IPS-18c (cell line): ENCODE measurements around the gene LOXL1.
"Not testable (repeated sequence)": the region's sequence is repeated elsewhere in the genome, so short reads cannot be mapped to it uniquely, and the experiment has no call there.

Source experiments
- H3K4me3 ChIP-seq: 2 replicates; pipeline ENCODE4 v1.7.0; 2013; ENCODE audit warnings: low read depth, mild to moderate bottlenecking, low read length, moderate library complexity; ENCODE audit not compliant: insufficient read depth
- H3K9me3 ChIP-seq: one replicate; pipeline ENCODE4 v1.6.1; 2013; ENCODE audit warnings: mild to moderate bottlenecking, low read length, moderate library complexity; ENCODE audit not compliant: control insufficient read depth, insufficient read depth

LOXL1 gene

DNA sequence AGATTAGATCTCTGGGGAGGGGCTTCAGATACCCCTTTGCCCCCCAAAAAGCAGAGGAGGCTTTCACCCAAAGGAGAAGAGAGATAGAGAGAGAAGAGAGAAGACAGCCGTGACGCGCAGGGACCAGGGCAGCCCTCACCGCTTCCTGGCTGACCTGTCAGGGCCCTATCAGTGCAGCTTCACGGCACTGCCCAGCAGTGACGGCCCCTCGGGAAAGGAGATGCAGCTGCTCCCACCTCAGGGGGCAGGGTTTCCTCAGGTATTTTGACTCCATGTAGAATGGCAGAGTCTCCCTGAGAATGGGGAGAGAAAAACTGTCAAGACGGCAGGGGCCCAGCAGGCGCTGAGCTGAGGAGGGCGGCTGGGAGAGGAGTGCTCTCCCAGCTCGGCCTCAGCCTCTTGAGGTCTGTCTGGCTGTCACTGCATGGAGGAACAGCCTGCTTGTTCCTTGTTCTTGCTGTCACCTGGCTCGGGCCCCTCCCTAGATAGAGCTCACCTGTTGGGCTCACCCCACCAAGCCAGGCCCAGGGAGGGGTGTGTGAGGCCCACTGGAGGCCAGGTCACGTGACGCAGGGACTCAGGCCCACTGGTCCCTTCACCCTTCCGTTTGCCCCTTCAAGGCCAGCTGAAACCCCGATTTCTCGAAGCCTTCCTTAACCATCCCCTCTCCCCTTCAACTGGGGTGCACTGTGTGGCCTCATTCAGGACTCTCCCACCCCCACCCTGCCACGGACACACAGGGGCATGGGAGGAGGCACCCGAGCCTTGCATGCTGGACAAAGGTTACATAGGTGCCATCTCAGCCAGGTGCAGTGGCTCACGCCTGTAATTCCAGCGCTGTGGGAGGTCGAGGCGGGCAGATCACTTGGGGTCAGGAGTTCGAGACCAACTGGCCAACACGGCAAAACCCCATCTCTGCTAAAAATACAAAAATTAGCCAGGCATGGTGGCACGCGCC, 28.2 kb downstream of the LOXL1 start:
- Histone ChIP-seq H3K4me3 (no peak overlapping the region), H3K9me3 (no peaks in the 10 kb centered on the region)

DNA sequence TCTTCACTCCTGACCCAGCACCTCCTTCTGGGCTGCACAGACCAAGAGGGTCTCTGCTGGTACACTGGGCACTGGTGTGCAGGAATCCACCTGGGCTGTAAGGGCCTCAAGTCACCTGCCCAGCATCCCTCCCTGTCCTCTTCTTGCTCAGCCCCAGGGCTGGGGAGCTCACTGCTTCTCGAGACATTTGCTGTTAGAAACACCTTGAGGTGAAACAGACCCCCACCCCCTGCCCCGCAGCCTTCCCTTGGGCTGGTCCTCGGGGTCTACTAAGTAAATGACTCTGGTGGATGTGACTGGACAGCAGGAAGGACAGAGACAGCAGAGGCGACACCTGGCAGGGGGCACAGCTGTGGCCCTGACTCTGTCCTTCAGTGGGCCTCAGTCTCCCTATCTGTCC, 29.1 kb downstream of the LOXL1 start:
- no peak overlapping the region for H3K4me3 ChIP-seq

DNA sequence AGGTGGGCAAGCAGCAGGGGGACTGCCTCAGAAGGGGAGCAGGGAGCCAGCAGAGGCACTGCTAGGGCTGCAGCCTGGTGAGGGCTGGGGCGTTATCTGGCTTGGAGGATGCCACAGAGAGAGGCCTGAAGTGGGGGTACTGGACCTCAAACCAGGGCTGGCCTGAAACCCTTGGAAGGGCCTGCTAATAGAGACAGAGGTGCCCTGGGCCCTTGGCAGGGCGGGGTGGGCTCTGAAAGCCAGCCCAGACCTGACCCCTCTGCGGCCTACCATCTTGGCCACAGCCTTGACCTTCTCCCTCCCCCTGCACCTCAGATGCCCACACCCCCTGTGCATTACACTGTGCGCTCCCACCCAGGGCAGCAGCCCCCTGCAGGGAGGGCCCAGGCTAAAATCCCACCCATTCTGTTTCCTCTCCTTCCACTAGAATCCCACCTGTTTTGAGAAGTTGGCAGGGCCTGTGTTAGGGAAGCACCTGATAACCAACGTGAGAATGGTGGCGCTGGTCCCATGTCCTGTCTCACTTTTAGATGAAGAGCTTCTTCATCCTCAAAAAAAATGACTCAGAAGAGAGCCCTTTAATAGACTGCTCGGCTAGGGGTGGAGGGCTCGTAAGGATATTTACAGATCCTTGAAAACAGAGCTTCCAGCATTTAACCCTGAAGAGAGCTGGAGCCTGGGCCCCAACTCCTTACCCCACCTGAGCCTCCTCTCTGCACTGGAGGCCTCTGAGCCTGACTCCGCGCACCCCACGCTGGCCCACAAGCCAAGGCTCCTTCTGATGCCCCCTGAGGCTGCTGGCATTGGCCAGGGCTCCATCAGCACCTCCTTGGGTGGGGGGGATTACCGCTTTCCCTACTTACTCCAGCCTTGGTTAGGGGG, 29.8 kb downstream of the LOXL1 start:
- H3K9me3 ChIP-seq = no peaks in the 10 kb centered on the region

More for the DNA sequence above, 29.1 kb downstream of the LOXL1 start:
- H3K9me3 ChIP-seq = no peaks in the 10 kb centered on the region

DNA sequence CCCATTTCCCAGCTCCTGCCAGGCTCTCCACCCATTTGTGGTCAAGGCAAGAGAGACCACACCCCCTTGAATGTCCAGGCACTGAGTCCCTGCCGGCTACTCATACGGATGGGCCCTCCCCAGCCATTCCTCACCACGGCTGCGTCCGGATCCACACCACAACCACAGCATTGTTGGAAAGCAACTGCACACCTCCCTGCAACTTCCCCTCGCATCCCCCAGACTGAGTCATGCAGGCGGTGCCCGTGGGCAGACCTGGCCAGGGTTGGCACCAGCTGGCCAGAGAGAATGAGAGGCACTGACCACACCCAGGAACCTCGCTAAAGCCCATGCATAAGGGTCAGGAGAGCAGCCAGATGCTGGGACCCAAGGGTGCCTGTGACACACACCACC, 30.5 kb downstream of the LOXL1 start:
- H3K4me3 ChIP-seq = no peak overlapping the region
- H3K9me3 ChIP-seq = no peaks in the 10 kb centered on the region

More for the DNA sequence above, 29.8 kb downstream of the LOXL1 start:
- H3K4me3 ChIP-seq = no peak overlapping the region

DNA sequence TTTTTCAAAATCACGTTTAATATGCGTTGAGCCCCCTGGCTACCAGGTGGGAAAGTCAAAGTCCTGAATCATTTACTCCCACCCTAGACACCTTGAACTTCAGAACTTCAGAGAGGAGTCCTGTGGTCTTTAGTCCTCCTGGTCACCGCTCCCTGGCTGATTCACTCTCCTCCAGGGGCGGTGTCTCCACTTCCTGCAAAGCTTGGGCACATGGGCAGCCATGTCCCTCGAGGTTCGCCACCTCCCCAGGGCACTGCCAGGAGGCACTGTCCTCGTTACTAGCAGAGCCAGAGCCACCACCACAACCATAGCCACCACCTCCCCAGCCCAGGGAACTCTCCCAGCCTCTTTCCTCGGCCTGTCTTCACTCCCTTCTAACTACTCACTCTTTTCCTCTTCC, 31.0 kb downstream of the LOXL1 start:
- no peak overlapping the region for H3K4me3 ChIP-seq
- H3K9me3 ChIP-seq = no peaks in the 10 kb centered on the region

DNA sequence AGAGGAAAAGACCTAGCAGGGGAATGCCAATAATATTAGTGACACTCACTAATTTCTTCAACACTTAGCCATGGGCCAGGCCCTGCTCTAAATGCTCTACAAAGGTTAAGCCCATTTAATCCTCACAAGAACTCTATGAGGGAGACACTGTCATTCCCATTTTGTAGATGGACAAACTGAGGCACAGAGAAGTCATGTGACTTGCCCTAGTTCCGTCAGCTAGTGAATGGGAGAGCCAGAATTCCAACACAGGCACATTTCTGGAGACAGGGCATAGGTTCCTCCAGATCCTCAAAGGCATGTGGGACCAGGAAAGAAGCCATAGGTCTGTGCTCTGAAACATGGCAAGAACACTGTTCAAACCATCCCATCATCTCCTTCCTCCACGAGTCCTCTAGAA, 31.5 kb downstream of the LOXL1 start:
- Histone ChIP-seq H3K9me3 (no peaks in the 10 kb centered on the region), H3K4me3 (no peak overlapping the region)

DNA sequence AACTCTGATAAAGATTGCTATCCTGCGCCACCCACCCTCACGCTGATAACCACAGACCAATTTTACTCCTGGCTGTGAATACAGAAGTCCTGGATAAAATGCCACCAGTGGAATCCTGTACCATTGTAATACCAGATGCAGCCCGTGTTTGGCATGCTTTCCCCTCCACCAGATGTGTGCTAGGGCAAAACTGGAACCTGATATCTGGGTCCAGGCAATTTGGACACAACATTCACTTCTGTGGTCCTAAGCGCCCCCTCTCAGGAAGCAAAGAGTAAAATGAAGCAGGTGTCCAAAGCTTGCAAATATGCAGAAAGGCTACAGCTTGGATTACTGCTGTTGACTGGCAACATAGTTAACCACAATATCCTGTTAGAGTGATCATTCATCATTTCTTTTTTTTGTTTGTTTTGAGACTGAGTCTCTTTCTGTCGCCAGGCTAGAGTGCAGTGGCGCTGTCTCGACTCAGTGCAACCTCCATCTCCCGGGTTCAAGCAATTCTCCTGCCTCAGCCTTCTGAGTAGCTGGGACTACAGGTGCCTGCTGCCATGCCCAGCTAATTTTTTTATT, 32.8 kb downstream of the LOXL1 start:
- Histone ChIP-seq H3K9me3 (no peaks in the 10 kb centered on the region), H3K4me3 (no peak overlapping the region)

DNA sequence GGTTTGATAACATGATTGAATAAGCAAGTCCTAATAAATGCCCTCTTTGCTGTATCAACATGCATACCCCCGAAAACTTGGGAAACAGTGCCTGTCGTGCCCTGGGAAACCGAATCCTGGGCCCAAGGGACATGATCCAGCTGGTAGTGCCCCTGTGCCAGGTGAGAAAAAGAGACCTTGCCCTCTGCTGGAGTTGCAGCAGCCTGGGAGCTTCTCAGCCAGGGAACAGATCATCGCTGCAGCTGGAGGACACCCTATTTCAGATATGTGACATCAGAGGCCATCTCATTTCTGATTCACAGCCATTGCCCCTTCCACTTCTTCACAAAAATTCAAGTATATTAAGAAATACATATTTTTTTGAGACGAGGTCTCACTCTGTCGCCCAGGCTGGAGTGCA, 33.5 kb downstream of the LOXL1 start:
- H3K4me3 ChIP-seq = no peak overlapping the region
- H3K9me3 ChIP-seq = no peaks in the 10 kb centered on the region

DNA sequence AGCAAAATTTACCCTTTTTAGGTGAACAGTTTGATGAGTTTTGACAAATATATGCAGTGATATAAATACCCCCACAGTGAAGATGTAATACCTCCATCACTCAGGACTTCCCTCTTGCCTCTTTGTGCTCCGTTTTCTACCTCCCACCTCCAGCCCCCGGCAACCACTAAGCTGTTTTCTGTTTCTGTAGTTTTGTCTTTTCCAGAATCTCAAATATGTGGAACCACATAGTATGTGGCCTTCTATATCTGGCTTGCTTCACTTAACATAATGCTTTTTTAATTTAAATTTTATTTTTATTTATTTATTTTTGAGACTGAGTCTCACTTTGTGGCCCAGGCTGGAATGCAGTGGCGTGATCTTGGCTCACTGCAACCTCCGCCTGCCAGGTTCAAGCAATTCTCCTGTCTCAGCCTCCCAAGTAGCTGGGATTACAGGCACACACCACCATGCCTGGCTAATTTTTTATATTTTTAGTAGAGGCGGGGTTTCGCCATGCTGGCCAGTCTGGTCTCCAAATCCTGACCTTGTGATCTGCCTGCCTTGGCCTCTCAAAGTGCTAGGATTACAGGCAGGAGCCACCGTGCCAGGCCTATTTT, 34.3 kb downstream of the LOXL1 start:
- H3K9me3 ChIP-seq, H3K4me3 ChIP-seq: not testable (repeated sequence)

DNA sequence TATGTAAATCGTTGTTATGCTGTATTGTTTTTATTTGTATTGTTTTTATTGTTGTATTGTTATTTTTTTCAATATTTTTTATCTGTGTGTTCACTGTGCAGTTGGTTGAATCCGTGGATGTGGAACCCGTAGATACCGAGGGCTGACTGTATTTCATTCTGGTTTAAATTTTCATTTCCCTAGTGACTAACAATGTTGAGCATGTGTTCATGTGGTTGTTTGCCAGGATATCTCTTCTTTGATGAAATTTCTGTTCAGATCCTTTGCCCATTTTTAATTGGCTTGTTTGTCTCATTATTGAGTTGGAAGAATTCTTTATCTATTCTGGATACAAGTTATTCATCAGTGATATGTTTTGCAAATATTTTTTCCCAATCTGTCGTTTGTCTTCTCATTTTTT, 36.2 kb downstream of the LOXL1 start:
- H3K9me3 ChIP-seq = no peaks in the 10 kb centered on the region

DNA sequence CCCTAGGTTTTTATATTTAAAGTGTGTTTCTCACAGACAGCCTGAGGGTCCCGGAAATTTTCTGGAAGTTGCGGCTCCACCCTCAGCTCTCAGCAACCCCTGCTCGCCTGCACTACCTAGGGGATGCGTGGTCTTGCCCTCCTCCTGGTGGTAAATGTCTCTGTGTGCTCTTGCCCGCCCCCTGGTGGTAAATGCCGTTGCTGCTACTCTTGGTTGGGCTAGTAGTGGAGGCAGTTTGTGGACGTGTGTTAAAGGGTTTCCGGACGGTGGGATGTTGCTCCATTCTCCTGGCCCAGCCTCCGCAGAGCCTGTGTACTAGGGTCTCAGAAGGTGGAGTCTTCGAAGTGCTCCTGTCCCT, 38.5 kb downstream of the LOXL1 start:
- Histone ChIP-seq H3K4me3 (no peak overlapping the region; the same call in 1 of the 2 replicates), H3K9me3 (no peaks in the 10 kb centered on the region)

More for the DNA sequence above, 36.2 kb downstream of the LOXL1 start:
- H3K4me3 ChIP-seq = no peak overlapping the region

DNA sequence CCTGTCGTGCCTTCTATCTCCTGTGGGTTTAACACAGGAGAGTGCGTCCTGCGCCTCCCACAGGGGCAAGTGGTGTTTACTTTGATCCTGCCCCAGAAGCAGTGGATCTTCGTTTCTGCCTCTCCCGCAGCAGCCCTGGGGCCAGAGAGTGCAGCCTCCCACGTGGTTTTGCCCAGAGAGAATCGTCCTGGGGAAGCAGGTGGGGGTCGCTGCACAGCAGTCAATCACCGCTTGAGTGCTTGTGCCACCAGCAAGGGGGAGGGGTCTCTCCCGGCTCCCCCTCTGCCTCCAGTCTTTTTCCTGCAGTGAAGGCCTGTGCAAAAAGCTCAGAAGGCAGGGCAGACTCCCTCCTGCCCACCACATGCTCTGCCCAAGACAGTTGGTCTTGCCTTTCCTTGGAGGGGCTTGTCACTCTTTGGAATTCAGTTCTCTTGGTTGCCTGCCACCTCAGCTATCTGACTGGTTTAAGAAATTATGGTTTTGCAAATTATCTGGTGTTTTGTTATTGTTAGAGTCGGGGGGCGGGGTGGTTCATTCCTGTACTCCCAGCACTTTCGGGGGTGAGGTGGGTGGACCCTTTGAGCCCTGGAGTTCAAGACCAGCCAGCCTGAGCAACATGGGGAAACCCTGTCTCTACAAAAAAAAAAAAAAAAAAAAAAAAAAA, 39.0 kb downstream of the LOXL1 start:
- no peak overlapping the region; the same call in 1 of the 2 replicates for H3K4me3 ChIP-seq
- no peaks in the 10 kb centered on the region for H3K9me3 ChIP-seq

DNA sequence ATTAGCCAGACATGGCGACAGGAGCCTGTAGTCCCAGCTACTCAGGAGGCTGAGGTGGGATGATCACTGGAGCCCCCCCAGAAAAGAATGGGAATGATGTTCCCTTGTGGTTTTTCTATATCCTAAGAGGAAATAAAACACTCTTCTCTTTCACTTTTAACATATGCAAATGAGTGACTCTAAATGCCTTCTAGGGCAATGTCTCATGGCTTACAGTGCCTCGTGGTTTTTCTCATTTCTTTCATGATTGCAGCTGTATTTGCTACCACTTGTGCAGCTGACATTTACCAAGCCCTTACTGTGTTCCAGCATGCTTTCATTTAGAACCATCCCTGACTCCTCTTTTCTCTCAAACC, 39.5 kb downstream of the LOXL1 start:
- Histone ChIP-seq H3K4me3 (no peak overlapping the region), H3K9me3 (no peaks in the 10 kb centered on the region)

DNA sequence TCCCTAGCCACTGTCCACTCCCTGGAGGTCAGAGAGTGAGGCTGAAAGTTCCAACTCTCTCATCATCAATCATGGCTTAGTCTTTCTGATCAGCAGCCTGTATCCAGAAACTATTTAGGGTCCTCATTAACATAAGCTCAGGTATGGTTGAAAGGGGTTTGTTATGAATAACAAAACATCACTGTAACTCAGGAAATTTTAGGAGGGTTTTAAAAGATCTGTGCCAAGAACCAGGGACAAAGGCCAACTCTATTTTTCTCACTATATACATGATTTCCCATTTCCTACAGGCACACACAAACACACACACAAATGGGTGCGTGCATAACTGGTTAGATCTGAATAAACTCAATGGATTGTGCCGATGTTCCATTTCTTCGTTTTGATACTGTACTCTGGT, 42.2 kb downstream of the LOXL1 start:
- H3K9me3 ChIP-seq = no peaks in the 10 kb centered on the region

DNA sequence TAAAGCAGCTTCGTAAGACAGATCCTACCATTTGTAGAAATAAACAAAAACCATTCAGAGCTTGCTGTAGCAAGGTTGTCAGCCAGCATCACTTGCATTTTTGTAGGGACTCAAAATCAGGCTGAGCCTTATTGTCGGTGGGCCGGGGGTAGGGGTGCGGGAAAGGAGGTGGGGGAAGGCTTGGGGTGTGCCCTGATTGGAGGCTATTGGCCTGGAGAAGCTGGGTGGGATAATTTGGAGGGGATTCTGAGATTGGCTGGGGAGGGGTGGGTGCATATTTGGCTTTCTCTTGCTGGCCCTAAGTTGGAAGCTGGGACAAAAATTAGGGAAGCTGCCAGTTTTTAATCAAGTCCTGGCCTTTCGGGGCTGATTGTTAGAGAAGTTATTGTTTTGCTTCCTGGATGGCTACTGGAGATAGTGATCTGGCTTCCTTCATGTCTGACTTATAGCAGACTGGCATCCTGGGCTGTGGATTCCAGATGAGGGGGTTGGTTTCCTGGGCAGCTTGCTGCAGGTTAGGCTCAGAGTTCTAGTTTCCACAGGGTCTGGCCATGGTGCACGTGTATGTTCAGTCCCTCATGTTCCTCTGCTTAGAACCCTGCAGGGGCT, 43.0 kb downstream of the LOXL1 start:
- no peak overlapping the region for H3K4me3 ChIP-seq
- no peaks in the 10 kb centered on the region for H3K9me3 ChIP-seq

More for the DNA sequence above, 42.2 kb downstream of the LOXL1 start:
- H3K4me3 ChIP-seq = no peak overlapping the region

DNA sequence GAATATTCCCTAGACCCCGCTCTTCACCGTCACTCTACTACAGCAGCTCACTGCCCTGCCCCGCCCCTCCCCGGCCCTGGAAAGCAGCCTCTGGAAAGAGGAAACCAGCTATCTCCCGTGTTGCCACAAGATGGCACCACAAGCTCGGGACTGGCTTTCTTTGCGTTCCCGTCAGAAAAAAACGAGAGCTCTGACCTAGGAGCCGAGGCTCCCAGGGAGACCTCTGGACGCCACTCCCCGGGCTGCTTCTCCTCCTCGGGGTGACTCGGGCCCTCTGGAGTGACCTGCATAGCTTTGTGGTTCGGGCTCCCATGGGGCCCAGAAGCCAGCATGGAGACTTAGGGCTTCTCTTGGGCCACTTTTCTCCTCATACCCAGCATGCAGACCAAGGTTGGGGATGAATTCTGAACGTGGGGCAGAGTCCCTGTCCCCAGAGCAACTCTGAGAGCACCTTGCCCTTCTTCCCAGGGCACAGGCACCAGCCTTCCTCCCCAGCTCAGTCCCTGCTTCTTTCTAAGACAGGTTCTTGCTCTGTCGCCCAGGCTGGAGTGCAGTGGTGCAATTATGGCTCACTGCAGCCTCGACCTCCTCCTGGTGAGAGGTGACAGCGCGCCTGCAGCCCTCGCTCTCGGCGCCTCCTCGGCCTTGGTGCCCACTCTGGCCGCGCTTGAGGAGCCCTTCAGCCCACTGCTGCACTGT, 46.9 kb downstream of the LOXL1 start:
- Histone ChIP-seq H3K9me3 (no peaks in the 10 kb centered on the region), H3K4me3 (no peak overlapping the region)
